Ovary (tissue), 9 donors: Measurements from ENCODE around the gene TBC1D12. TPM values are rescaled to one million over a fixed set of nuclear protein-coding genes. Genes with fewer than 3 reads are reported as not detected.

Experiments used
- DNase-seq, 5 donors: peaks; one replicate each; pipeline ENCODE4 v3.0.0-alpha.2; 2019 to 2020
- H3K27ac ChIP-seq, 2 donors: fragments of 200-600 bp; one replicate each; pipeline versions ENCODE4 v1.5.1 to v1.8.0; 2019 to 2022
- H3K27me3 ChIP-seq: fragments of 200-600 bp; one replicate; pipeline ENCODE4 v1.8.0; 2022
- H3K36me3 ChIP-seq: fragments of 200-600 bp; sonication (generic); one replicate; pipeline ENCODE4 v1.5.1; 2019
- H3K4me1 ChIP-seq: one replicate; pipeline ENCODE4 v1.8.1; 2013; ENCODE audit warnings: mild to moderate bottlenecking, moderate library complexity; ENCODE audit not compliant: insufficient read depth
- H3K4me3 ChIP-seq: fragments of 200-600 bp; sonication (generic); one replicate; pipeline ENCODE4 v1.5.1; 2017
- H3K9me3 ChIP-seq, 2 donors: fragments of 200-600 bp in 1 of 2; sonication (generic) in 1 of 2; one replicate each; pipeline versions ENCODE4 v1.5.1 to v1.8.1; 2013 to 2019; ENCODE audit warnings: mild to moderate bottlenecking in 1 of 2, moderate library complexity in 1 of 2
- CTCF ChIP-seq, 3 donors: fragments of 450-650 bp in 2 of 3; fragments of 200-600 bp in 1 of 3; IDR thresholded peaks; one replicate each; pipeline versions ENCODE4 v1.5.1 to v1.8.0; 2016 to 2022; ENCODE audit warnings: antibody characterized with exemption in 3 of 3, mild to moderate bottlenecking in 1 of 3
- EP300 ChIP-seq: sonication (generic); formaldehyde crosslinking; IDR thresholded peaks from one replicate; pipeline ENCODE4 v1.6.1; 2017; ENCODE audit warnings: antibody characterized with exemption
- POLR2A ChIP-seq: fragments of 450-650 bp; IDR thresholded peaks from one replicate; pipeline ENCODE4 v1.6.1; 2017; ENCODE audit warnings: antibody characterized with exemption, mild to moderate bottlenecking, moderate library complexity
- WGBS, 3 donors: extraction: QIAGEN DNeasy Blood & Tissue Kit in 1 of 3; methylation state at CpG; one replicate each; pipeline versions ENCODE4 v1.1.5 to v1.1.7; 2013 to 2017; 5-methylcytosine and 5-hydroxymethylcytosine counted together
- intact Hi-C, 4 donors: fragments of 100-400 bp; cut with DNase I; formaldehyde crosslinking; loops; one replicate each; pipeline versions ENCODE4 v1.11.0 to v1.15.1; 2022 to 2023
- polyA plus RNA-seq, 2 donors: library from polyadenylated mRNA; stranded (reverse); fragments of 200-250 nt in 1 of 2; fragments of 350-450 nt in 1 of 2; fragmentation: Illumina TruSeq in 1 of 2; extraction: RNeasy Lipid Tissue Mini Kit (QIAGEN cat#74804) in 1 of 2; gene quantifications; one replicate each; pipeline ENCODE4 v1.2.3, GENCODE V29; 2013 to 2014
- total RNA-seq, 7 donors: library from RNA; depleted of rRNA in 2 of 7; stranded (reverse); fragments of >200 nt in 2 of 7; fragmentation: NEBNext Ultra II Directional in 3 of 7; extraction: Animal tissue kit (Norgen Biotek cat#: 25700) in 3 of 7; gene quantifications; one replicate each; pipeline versions ENCODE4 v1.1.0 to v1.2.4, GENCODE V29; 2016 to 2023
- donor health status: DM: no; HTN: no; CAD: no; lungs with moderate emphysema.
- donor health status: DM: no; HTN: no; CAD: no.
- donor health status: Bipolar disorder and iron deficiency.
- donor health status: DM: yes; HTN: yes; CAD: no.
- donor health status: DM: no; HTN: no; CAD: no.
- donor health status: DM: yes; HTN: yes; CAD: no.

TBC1D12 gene
- total and polyA plus RNA-seq, 9 donors = 5.6 to 20.4 (median 10.2) TPM

- H3K27me3 ChIP-seq = no peaks in the 10 kb centered on the region
- H3K27ac ChIP-seq = no peak overlapping the region
- TF ChIP-seq POLR2A = no peak
- peaks cover 11% of the 10 kb centered on the region for H3K4me1 ChIP-seq
- intact Hi-C loops = loop anchor here in 1 of 4 donors (10.0 kb wide), 1 partner anchor 68 kb away; the partner anchor contains the start of gene NOC3L
- H3K9me3 ChIP-seq = no peaks in the 10 kb centered on the region
- DNase-seq = no peak
- no peaks in the 10 kb centered on the region for H3K36me3 ChIP-seq
- H3K4me3 ChIP-seq = no peak overlapping the region
Observed at GRCh38 chr10:94432443-94432842, 30.1 kb downstream of the TBC1D12 start.

GRCh38 chr10:94439275-94439861 lies 37.0 kb downstream of the TBC1D12 start:
- WGBS, 3 donors = 36 to 39% (median 36%) methylated on average over 4 of the region's 4 CpGs
- TF ChIP-seq EP300 (no peak), CTCF (IDR thresholded peaks at IDR 0.05) (no peak), POLR2A (no peak)
- intact Hi-C loops = loop anchor here in 1 of 4 donors (10.0 kb wide), 1 partner anchor 75 kb away; the partner anchor contains the start of gene NOC3L
- H3K4me1 ChIP-seq = no peaks in the 10 kb centered on the region
- no peak overlapping the region for H3K4me3 ChIP-seq
- H3K27me3 ChIP-seq = no peaks in the 10 kb centered on the region
- H3K36me3 ChIP-seq = no peaks in the 10 kb centered on the region
- H3K9me3 ChIP-seq = no peaks in the 10 kb centered on the region
- H3K27ac ChIP-seq = no peak overlapping the region
- DNase-seq = no peak

- intact Hi-C loops = loop anchor here in 2 of 4 donors (10.0 kb wide), 1 partner anchor 525 kb away; no protein-coding TSS in a partner anchor
- no peak for DNase-seq
- Histone ChIP-seq H3K36me3 (no peaks in the 10 kb centered on the region), H3K9me3 (no peaks in the 10 kb centered on the region), H3K4me1 (no peaks in the 10 kb centered on the region), H3K27me3 (no peaks in the 10 kb centered on the region), H3K27ac (no peak overlapping the region), H3K4me3 (no peak overlapping the region)
- TF ChIP-seq EP300 (no peak), CTCF (IDR thresholded peaks at IDR 0.05) (no peak), POLR2A (no peak)
Observed at GRCh38 chr10:94440096-94440495, 37.8 kb downstream of the TBC1D12 start.

- Histone ChIP-seq H3K4me3 (no peak overlapping the region), H3K27ac (no peak overlapping the region), H3K36me3 (no peaks in the 10 kb centered on the region), H3K9me3 (no peaks in the 10 kb centered on the region), H3K4me1 (no peaks in the 10 kb centered on the region), H3K27me3 (no peaks in the 10 kb centered on the region)
- 66 to 80% (median 69%) methylated on average over 2 of the region's 2 CpGs for WGBS, 3 donors
- intact Hi-C loops = loop anchor here in 2 of 4 donors (10.0 kb wide), 1 partner anchor 528 kb away; no protein-coding TSS in a partner anchor
- TF ChIP-seq CTCF (IDR thresholded peaks at IDR 0.05) (no peak), EP300 (no peak), POLR2A (no peak)
- no peak for DNase-seq
Observed at GRCh38 chr10:94443047-94443446, 40.7 kb downstream of the TBC1D12 start.

- intact Hi-C loops = loop anchor here in 2 of 4 donors (10.0 kb wide), 1 partner anchor 529 kb away; no protein-coding TSS in a partner anchor
- no peaks in the 10 kb centered on the region for H3K9me3 ChIP-seq
- no peaks in the 10 kb centered on the region for H3K27me3 ChIP-seq
- WGBS, 3 donors = 92 to 96% (median 96%) methylated on average over 4 of the region's 4 CpGs
- no peaks in the 10 kb centered on the region for H3K36me3 ChIP-seq
- H3K4me3 ChIP-seq = no peak overlapping the region
- no peak for DNase-seq
- TF ChIP-seq CTCF (IDR thresholded peaks at IDR 0.05) = no peak
- TF ChIP-seq POLR2A = no peak
- TF ChIP-seq EP300 = no peak
- H3K4me1 ChIP-seq = no peaks in the 10 kb centered on the region
- no peak overlapping the region for H3K27ac ChIP-seq
Observed at GRCh38 chr10:94443549-94443948, 41.2 kb downstream of the TBC1D12 start.
